IMR-90 (cell line): ENCODE data around the gene TYSND1. TPM values are rescaled to one million over a fixed set of nuclear protein-coding genes. Genes with fewer than 3 reads are reported as not detected.

Experiments used
- ATAC-seq: fragments of 200-7000 bp; cut with Tn5 transposase; 2 replicates; pipeline ENCODE4 v1.9.1; 2020; ENCODE audit warnings: low read depth, mild to moderate bottlenecking, moderate library complexity
- BruUV-seq: library from RNA; stranded (reverse); fragments of 400-500 nt; replicated peaks from 2 replicates; lab custom pipeline; 2021; lab: Mats Ljungman, UMichigan
- CTCF ChIA-PET: fragments of 300-600 bp; formaldehyde crosslinking; extraction: SDS; loops from one replicate; lab custom pipeline; 2021; ENCODE audit warnings: antibody characterized with exemption; lab: Yijun Ruan, JAX
- POLR2A ChIA-PET: fragments of 300-600 bp; sonication (Branson Sonifier 250); formaldehyde crosslinking; loops from one replicate; lab custom pipeline; 2022; ENCODE audit warnings: antibody characterized with exemption; ENCODE audit not compliant: unreplicated experiment; lab: Charles Lee
- DNase-seq: peaks from one replicate; pipeline ENCODE4 v3.0.0; 2013
- H2AFZ ChIP-seq: replicated peaks from 2 replicates; pipeline ENCODE3; 2013; ENCODE audit warnings: low read length, mild to moderate bottlenecking; ENCODE audit not compliant: poor library complexity
- H2AK5ac ChIP-seq: 2 replicates; pipeline ENCODE4 v1.6.1; 2013; ENCODE audit warnings: low read depth, low read length, inconsistent platforms
- H2AK9ac ChIP-seq: replicated peaks from 2 replicates; pipeline ENCODE3; 2013; ENCODE audit warnings: mild to moderate bottlenecking, low read depth, low read length, moderate library complexity; ENCODE audit not compliant: poor library complexity
- H2BK120ac ChIP-seq: 2 replicates; pipeline ENCODE4 v1.6.1; 2013; ENCODE audit warnings: low read depth, low read length, inconsistent platforms
- H2BK15ac ChIP-seq: 3 replicates; pipeline ENCODE4 v1.6.1; 2013; ENCODE audit warnings: low read depth, low read length, inconsistent platforms
- H2BK20ac ChIP-seq: 2 replicates; pipeline ENCODE4 v1.6.1; 2013; ENCODE audit warnings: low read depth, mild to moderate bottlenecking, inconsistent platforms, low read length, moderate library complexity
- H2BK5ac ChIP-seq: 2 replicates; pipeline ENCODE4 v1.6.1; 2013; ENCODE audit warnings: mild to moderate bottlenecking, low read depth, low read length, inconsistent platforms; ENCODE audit not compliant: poor library complexity, severe bottlenecking
- H3K14ac ChIP-seq: replicated peaks from 2 replicates; pipeline ENCODE4 v1.6.1; 2013; ENCODE audit warnings: low read depth, low read length, inconsistent platforms
- H3K18ac ChIP-seq: 2 replicates; pipeline ENCODE4 v1.6.1; 2013; ENCODE audit warnings: low read depth, low read length, control low read depth
- H3K23ac ChIP-seq: 2 replicates; pipeline ENCODE4 v1.6.1; 2013; ENCODE audit warnings: low read depth, low read length, inconsistent platforms
- H3K27ac ChIP-seq: 2 replicates; pipeline ENCODE4 v1.5.1; 2013; ENCODE audit warnings: mild to moderate bottlenecking, control low read depth, low read length; ENCODE audit not compliant: insufficient read depth
- H3K27me3 ChIP-seq: 2 replicates; pipeline ENCODE4 v1.6.1; 2013; ENCODE audit warnings: low read length; ENCODE audit not compliant: control insufficient read depth, insufficient read depth
- H3K36me3 ChIP-seq: 2 replicates; pipeline ENCODE4 v1.6.1; 2013; ENCODE audit warnings: low read length, mixed read lengths; ENCODE audit not compliant: control insufficient read depth, insufficient read depth
- H3K4ac ChIP-seq: 2 replicates; pipeline ENCODE4 v1.6.1; 2013; ENCODE audit warnings: low read depth, low read length, inconsistent platforms
- H3K4me1 ChIP-seq: 2 replicates; pipeline ENCODE4 v1.6.1; 2013; ENCODE audit warnings: low read length, mixed read lengths; ENCODE audit not compliant: control insufficient read depth, insufficient read depth
- H3K4me2 ChIP-seq: 2 replicates; pipeline ENCODE4 v1.6.1; 2013; ENCODE audit warnings: low read depth, mild to moderate bottlenecking, control low read depth, low read length, moderate library complexity
- H3K4me3 ChIP-seq: 2 replicates; pipeline ENCODE4 v1.5.1; 2013; ENCODE audit warnings: low read depth, mild to moderate bottlenecking, control low read depth, low read length, moderate library complexity; ENCODE audit not compliant: insufficient read depth
- H3K56ac ChIP-seq: 2 replicates; pipeline ENCODE4 v1.6.1; 2013; ENCODE audit warnings: low read length, inconsistent platforms; ENCODE audit not compliant: insufficient read depth; ENCODE audit errors: extremely low read depth
- H3K79me1 ChIP-seq, 2 experiments: 2 replicates each; pipeline ENCODE4 v1.6.1; 2013; ENCODE audit warnings: low read length in 2 of 2, inconsistent platforms in 1 of 2, low read depth in 1 of 2
- H3K9ac ChIP-seq: 2 replicates; pipeline ENCODE4 v1.6.1; 2013; ENCODE audit warnings: low read depth, low read length, control low read depth
- H3K9me1 ChIP-seq: 2 replicates; pipeline ENCODE4 v1.6.1; 2013; ENCODE audit warnings: low read length, inconsistent platforms; ENCODE audit not compliant: insufficient read depth
- H3K9me3 ChIP-seq: 2 replicates; pipeline ENCODE4 v1.6.1; 2013; ENCODE audit warnings: low read length; ENCODE audit not compliant: control insufficient read depth, insufficient read depth
- H4K20me1 ChIP-seq: 2 replicates; pipeline ENCODE4 v1.6.1; 2013; ENCODE audit warnings: low read length, inconsistent platforms; ENCODE audit not compliant: insufficient read depth
- H4K5ac ChIP-seq: 2 replicates; pipeline ENCODE4 v1.6.1; 2013; ENCODE audit warnings: mild to moderate bottlenecking, low read depth, low read length, control low read depth
- H4K8ac ChIP-seq, 2 experiments: 2 replicates each; pipeline ENCODE4 v1.6.1; 2013; ENCODE audit warnings: low read depth in 2 of 2, low read length in 2 of 2, control low read depth in 1 of 2, inconsistent platforms in 1 of 2
- H4K91ac ChIP-seq: 2 replicates; pipeline ENCODE4 v1.6.1; 2013; ENCODE audit warnings: low read depth, low read length, inconsistent platforms; ENCODE audit not compliant: insufficient read depth
- BHLHE40 ChIP-seq: fragments of 150-350 bp; IDR thresholded peaks from 2 replicates; pipeline ENCODE4 v1.6.1; 2016; ENCODE audit warnings: mild to moderate bottlenecking, low read depth, low read length
- CHD1 ChIP-seq: IDR thresholded peaks from 2 replicates; pipeline ENCODE4 v1.6.1; 2012; ENCODE audit warnings: low read depth, low read length, improper control_type of control experiment
- CTCF ChIP-seq: conservative IDR thresholded peaks from 2 replicates; pipeline ENCODE4 v1.5.1; 2012; ENCODE audit warnings: mild to moderate bottlenecking, low read depth, low read length, improper control_type of control experiment
- FOS ChIP-seq: fragments of 150-350 bp; IDR thresholded peaks from 2 replicates; pipeline ENCODE4 v1.6.1; 2016; ENCODE audit warnings: low read depth, low read length
- RAD21 ChIP-seq: IDR thresholded peaks from 2 replicates; pipeline ENCODE4 v1.6.1; 2012; ENCODE audit warnings: low read length, improper control_type of control experiment
- RFX5 ChIP-seq: IDR thresholded peaks from 2 replicates; pipeline ENCODE4 v1.8.0; 2012; ENCODE audit warnings: low read depth, mild to moderate bottlenecking, low read length, moderate library complexity
- SMC3 ChIP-seq: fragments of 150-350 bp; IDR thresholded peaks from 2 replicates; pipeline ENCODE4 v1.6.1; 2016; ENCODE audit warnings: low read depth, mild to moderate bottlenecking, antibody characterized with exemption, low read length, moderate library complexity
- WGBS, 2 experiments: methylation state at CpG; one replicate each; pipeline versions ENCODE4 v1.1.5 to v1.1.7; 2013; ENCODE audit warnings: missing lambda C conversion rate in 2 of 2; ENCODE audit not compliant: insufficient read length in 1 of 2; ENCODE audit errors: extremely low coverage in 2 of 2; 5-methylcytosine and 5-hydroxymethylcytosine counted together
- dilution Hi-C: fragments of 300-500 bp; cut with HindIII; formaldehyde crosslinking; loops from one replicate; pipeline ENCODE4 v1.14.3; 2018; ENCODE audit warnings: low sequenced_read_pairs; ENCODE audit not compliant: unreplicated experiment
- in situ Hi-C: fragments of 300-500 bp; cut with MboI; formaldehyde crosslinking; loops from 3 replicates; pipeline ENCODE4 v1.14.3; 2019; ENCODE audit warnings: low sequenced_read_pairs, inconsistent platforms, mixed read lengths
- intact Hi-C: fragments of 100-400 bp; cut with micrococcal nuclease; formaldehyde crosslinking; loops from 2 replicates; pipeline ENCODE4 v1.10.0; 2022
- polyA plus RNA-seq, 3 experiments: library from polyadenylated mRNA; depleted of rRNA; stranded (reverse); fragments of >200 nt; gene quantifications; 2 replicates each; pipeline ENCODE4 v1.2.3, GENCODE V29; 2012; ENCODE audit warnings: low replicate concordance in 1 of 3
- total RNA-seq: library from RNA; depleted of rRNA; stranded (reverse); fragments of >200 nt; gene quantifications from 2 replicates; pipeline ENCODE4 v1.2.3, GENCODE V29; 2012

The TYSND1 gene
- total and polyA plus RNA-seq, 2 of the 4 experiments (the other 2 are of a cell fraction) = 2.9 to 4.1 TPM

- Histone ChIP-seq H3K4me1 (no peaks in the 10 kb centered on the region), H3K9me1 (0 out of 2 replicates have a peak, but pooled peaks cover 2% of the 10 kb centered on the region), H3K56ac (no peak overlapping the region), H3K4me3 (no peak overlapping the region), H2BK5ac (no peak overlapping the region), H3K9ac (no peak overlapping the region), H2BK120ac (no peak overlapping the region), H3K27me3 (no peaks in the 10 kb centered on the region), H4K5ac (no peak overlapping the region), H3K79me1 (peaks cover 0 to 7% of the 10 kb centered on the region in 2 experiments; a peak in 2 of 4 replicates), H3K18ac (no peak overlapping the region), H2AK9ac (peak overlapping the region; percentile 69), H2AFZ (peak overlapping the region; percentile 65), H3K4ac (no peak overlapping the region), H3K14ac (no peak overlapping the region), H2BK15ac (no peak overlapping the region), H3K4me2 (no peak overlapping the region), H3K36me3 (peaks cover 56% of the 10 kb centered on the region), H4K91ac (no peak overlapping the region), H4K8ac (no peak overlapping the region), H2AK5ac (peak overlapping the region; percentile 61), H2BK20ac (no peak overlapping the region), H3K23ac (no peak overlapping the region), H4K20me1 (peaks cover 8% of the 10 kb centered on the region), H3K27ac (no peak overlapping the region), H3K9me3 (no peaks in the 10 kb centered on the region)
- TF ChIP-seq SMC3 (peak; percentile 44), CHD1 (no peak), RAD21 (peak; percentile 39), BHLHE40 (no peak), CTCF (peak; percentile 64), RFX5 (no peak), FOS (no peak)
- ATAC-seq (peak; percentile 85), DNase-seq (peak; percentile 9)
- no TSS peak for BruUV-seq
- CTCF ChIA-PET = interaction anchor here (0.6 to 2.1 kb wide), 10 partner anchors 11 to 241 kb away, joined by 3 to 12 read pairs (median 3); partner anchors contain the start of gene TYSND1
- intact Hi-C loops (no loop called here), in situ Hi-C loops (no loop called here), dilution Hi-C loops (no loop called here)
- POLR2A ChIA-PET = interaction anchor here (0.6 kb wide), 1 partner anchor 23 kb away, joined by 5 read pairs; no protein-coding TSS in a partner anchor
- 83% methylated on average over 1 of the region's 12 CpGs; no CpG with 5 or more reads in 1 of the 2 experiments for whole genome bisulfite sequencing, 2 experiments
These were observed 30.4 kb downstream of the TYSND1 start for GRCh38 chr10:70115948-70116682.
